GM12878 (cell line): ENCODE measurements around the gene TOR1B.
"Not testable (repeated sequence)": the region's sequence is repeated elsewhere in the genome, so short reads cannot be mapped to it uniquely, and the experiment has no call there.

Source experiments
- CBX5 ChIP-seq: sonication (generic); IDR thresholded peaks from 2 replicates; pipeline ENCODE4 v1.6.1; 2016; ENCODE audit warnings: low read depth, moderate library complexity, mild to moderate bottlenecking, inconsistent platforms
- EP300 ChIP-seq, 2 experiments: fragments of 150-350 bp in 1 of 2; IDR thresholded peaks; 2 replicates each; pipeline ENCODE4 v1.6.1; 2011 to 2012; ENCODE audit warnings: low read depth in 2 of 2, low read length in 2 of 2, borderline replicate concordance in 1 of 2, improper control_type of control experiment in 1 of 2, inconsistent platforms in 1 of 2; ENCODE audit not compliant: control insufficient read depth in 1 of 2
- POLR2AphosphoS5 ChIP-seq: IDR thresholded peaks from 2 replicates; pipeline ENCODE4 v1.6.1; 2011; ENCODE audit warnings: mild to moderate bottlenecking, low read length, inconsistent platforms
- TBL1XR1 ChIP-seq: IDR thresholded peaks from 2 replicates; pipeline ENCODE4 v1.6.1; 2012; ENCODE audit warnings: low read depth, low read length, improper control_type of control experiment
- TF ChIP-seq, protein P1 (sequence below), 3 experiments: IDR thresholded peaks in 2 of 3; conservative IDR thresholded peaks in 1 of 3; 2 replicates each; pipeline ENCODE4 v1.5.1; 2011; ENCODE audit warnings: low read depth in 3 of 3, low read length in 3 of 3, mild to moderate bottlenecking in 3 of 3, control low read depth in 2 of 3, moderate library complexity in 2 of 3, inconsistent platforms in 1 of 3, mixed read lengths in 1 of 3; ENCODE audit not compliant: control insufficient read depth in 2 of 3, insufficient read depth in 1 of 3; ENCODE audit errors: extremely low read depth in 1 of 3

DNA sequence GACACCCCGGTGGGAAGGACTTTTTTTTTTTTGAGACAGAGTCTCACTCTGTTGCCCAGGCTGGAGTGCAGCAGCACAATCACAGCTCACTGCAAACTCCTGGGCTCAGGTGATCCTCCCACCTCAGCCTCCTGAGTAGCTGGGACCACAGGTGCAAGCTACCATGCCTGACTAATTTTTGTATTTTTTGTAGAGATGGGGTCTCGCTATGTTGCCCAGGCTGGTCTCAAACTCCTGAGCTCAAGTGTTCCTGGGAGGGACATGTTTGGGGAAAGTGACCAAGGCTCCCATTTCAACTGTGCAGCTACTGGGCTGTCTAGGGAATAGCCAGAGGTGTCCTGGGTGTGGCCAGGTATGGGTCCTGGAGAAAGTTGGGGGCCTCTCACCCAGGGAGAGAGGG, 7.0 kb upstream of the TOR1B start:
- TF ChIP-seq, protein P1, sequence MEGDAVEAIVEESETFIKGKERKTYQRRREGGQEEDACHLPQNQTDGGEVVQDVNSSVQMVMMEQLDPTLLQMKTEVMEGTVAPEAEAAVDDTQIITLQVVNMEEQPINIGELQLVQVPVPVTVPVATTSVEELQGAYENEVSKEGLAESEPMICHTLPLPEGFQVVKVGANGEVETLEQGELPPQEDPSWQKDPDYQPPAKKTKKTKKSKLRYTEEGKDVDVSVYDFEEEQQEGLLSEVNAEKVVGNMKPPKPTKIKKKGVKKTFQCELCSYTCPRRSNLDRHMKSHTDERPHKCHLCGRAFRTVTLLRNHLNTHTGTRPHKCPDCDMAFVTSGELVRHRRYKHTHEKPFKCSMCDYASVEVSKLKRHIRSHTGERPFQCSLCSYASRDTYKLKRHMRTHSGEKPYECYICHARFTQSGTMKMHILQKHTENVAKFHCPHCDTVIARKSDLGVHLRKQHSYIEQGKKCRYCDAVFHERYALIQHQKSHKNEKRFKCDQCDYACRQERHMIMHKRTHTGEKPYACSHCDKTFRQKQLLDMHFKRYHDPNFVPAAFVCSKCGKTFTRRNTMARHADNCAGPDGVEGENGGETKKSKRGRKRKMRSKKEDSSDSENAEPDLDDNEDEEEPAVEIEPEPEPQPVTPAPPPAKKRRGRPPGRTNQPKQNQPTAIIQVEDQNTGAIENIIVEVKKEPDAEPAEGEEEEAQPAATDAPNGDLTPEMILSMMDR (IDR thresholded peaks at IDR 0.05 in 2 of 3, conservative IDR thresholded peaks at IDR 0.05 in 1 of 3; ENCODE audit: control insufficient read depth in 2 of 3, extremely low read depth in 1 of 3, insufficient read depth in 1 of 3, low read depth in 3 of 3, low read length in 3 of 3): not testable (repeated sequence)
- not testable (repeated sequence) for TF ChIP-seq TBL1XR1; EP300 (IDR thresholded peaks at IDR 0.05; ENCODE audit: borderline replicate concordance in 1 of 2, control insufficient read depth in 1 of 2, low read depth in 2 of 2, low read length in 2 of 2); POLR2AphosphoS5; CBX5
